IPS-NIHi7 (cell line): ENCODE measurements around the gene PODNL1.
"Not testable (repeated sequence)": the region's sequence is repeated elsewhere in the genome, so short reads cannot be mapped to it uniquely, and the experiment has no call there.

Source experiments
- DNase-seq: peaks from one replicate; pipeline ENCODE4 v3.0.0; 2012; ENCODE audit warnings: mixed read lengths; ENCODE audit errors: extremely low spot score

PODNL1 gene

DNA sequence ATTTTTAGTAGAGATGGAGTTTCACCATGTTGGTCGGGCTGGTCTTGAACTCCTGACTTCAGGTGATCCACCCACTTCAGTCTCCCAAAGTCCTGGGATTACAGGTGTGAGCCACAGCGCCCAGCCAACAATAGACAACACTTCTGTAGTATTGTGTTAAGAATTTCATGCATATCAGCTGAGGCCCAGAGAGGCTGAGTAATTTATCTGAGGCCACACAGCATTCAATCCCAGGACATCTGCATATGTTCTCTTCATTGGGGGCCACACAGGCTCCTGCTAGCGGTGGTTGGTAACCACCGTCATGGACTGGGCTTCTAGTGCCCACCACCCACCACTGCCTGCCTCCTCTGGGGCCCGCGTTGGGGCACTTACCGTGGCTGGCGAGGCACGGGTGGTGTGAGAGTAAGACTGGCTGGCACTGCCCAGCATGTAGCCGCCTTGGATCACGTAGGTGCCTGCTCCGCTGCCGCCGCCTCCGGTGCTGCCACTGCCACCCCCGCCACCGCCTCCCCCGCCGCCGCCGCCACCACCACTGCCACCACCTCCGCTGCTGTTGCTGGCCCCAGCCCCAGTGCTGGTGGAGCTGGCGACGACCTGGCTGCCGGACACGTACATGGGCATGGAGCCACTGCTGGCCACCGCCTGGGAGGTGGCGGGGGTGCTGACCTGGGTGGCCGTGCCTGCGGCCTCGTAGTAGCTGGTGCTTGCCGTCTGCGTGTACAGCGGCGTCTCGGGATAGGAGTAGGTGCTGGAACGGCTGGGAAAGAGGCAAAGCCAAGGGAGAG is 34.3 kb upstream of the PODNL1 start:
- DNase-seq = no peak

DNA sequence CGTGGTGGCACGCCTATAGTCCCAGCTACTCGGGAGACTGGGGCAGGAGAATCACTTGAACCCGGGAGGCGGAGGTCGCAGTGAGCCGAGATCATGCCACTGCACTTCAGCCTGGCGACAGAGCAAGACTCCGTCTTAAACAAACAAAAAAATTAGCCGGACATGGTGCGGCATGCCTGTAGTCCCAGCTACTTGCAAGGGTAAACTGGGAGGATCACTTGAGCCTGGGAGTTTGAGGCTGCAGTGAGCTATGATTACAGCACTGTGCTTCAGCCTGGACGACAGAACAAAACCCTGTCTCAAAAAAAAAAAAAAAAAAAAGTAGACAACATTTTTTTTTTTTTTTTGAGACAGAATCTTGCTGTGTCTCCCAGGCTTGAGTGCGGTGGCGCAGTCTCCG is 33.7 kb upstream of the PODNL1 start:
- not testable (repeated sequence) for DNase-seq

DNA sequence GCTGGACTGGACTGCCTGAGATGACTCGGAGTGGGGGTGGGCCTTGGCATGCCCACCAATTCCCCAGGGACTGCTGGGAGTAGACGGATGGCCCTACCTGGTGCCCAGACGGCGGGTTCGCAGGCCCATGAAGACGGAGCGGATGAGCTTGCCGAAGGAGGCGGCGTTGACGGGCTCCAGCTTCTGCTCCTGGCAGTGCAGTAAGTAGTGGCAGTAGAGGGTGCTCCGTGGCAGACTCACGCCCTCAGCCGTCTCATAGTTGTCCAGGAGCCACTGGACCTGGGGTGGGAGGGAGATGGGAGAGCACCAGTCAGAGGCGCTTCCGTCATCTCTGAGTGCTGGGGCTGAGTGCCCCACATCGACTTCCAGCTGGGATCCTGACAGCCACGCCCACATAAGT is 31.7 kb upstream of the PODNL1 start:
- no peak for DNase-seq

DNA sequence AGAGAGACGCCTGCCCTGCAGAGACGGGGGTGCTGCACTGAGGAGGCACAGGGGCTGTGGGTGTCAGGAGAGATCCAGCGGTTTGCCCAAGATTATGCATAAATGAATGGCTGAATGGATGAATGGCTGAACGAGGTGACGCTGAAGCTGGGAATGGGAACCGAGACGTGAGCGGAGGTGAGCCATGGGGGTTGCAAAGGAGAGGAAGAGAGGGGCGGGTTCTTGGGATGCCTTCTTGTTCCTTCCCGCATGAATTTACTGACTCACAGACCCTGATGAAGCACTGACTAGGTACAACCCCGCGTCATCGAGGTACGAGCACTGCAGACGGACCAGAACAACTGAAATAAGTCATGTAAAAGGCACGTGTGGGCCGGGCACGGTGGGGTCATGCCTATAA is 30.8 kb upstream of the PODNL1 start:
- no peak for DNase-seq

DNA sequence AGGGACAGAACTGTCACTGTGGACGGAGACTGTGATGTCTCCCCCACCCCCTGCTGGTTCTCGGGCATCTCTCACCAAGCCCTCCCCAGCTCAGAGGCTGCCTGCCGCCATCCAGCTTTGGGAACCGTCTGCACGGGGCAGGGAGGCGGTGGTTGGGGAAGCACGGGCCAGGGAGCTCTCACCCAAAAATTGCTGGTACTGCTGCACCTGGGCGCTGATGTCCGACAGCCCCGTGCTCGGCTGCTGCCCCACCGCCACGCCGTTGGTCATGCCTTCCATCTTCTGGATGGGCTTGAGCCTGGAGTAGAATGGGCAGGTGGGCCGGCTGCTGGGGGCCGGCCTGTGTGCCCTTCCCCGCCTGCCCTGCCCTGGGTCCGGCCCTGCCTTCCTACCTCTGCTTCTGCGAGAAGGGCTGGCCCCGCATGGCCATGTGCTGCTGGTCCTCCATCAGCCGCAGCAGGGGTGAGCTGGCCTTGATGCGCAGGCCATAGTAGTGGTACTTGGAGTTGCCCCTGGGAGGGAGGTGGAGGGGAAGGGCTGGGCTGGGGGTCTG is 30.2 kb upstream of the PODNL1 start:
- no peak for DNase-seq

DNA sequence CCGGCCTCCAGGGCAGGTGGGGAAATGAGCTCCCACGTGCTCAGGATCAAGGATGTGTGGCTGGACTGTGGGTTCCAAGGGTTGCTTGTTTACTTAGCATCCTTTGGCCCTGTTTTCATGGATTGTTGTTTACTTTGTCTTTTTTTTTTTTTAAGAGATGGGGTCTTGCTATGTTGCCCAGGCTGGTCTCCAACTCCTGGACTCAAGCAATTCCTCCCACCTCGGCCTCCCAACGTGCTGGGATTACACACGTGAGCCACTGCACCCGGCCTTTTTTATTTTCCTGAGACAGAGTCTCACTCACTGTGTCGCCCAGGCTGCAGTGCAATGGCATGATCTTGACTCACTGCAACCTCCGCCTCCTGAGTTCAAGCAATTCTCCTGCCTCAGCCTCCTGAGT is 29.0 kb upstream of the PODNL1 start:
- not testable (repeated sequence) for DNase-seq

DNA sequence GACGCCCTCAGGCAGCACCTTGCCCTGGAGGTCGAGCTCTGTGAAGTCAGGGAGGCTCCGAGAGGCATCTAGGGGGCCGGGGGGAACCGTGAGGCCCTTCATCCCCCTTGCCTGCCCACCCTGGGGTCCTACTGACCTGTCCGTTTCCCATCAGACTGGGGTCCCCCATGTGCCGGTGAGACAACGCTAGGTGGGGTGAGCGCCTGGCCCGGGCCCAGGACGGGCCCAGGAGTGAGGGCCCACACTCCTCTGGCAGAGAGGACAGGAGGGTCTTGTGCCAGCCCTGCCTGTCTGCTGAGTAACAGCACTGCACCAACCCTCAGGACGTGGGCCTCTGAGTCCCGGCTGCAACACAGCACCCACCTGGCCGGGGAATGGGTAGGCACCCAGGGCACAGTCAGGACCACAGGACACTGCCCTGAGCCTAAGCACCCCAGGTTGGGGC is 28.5 kb upstream of the PODNL1 start:
- DNase-seq = no peak

DNA sequence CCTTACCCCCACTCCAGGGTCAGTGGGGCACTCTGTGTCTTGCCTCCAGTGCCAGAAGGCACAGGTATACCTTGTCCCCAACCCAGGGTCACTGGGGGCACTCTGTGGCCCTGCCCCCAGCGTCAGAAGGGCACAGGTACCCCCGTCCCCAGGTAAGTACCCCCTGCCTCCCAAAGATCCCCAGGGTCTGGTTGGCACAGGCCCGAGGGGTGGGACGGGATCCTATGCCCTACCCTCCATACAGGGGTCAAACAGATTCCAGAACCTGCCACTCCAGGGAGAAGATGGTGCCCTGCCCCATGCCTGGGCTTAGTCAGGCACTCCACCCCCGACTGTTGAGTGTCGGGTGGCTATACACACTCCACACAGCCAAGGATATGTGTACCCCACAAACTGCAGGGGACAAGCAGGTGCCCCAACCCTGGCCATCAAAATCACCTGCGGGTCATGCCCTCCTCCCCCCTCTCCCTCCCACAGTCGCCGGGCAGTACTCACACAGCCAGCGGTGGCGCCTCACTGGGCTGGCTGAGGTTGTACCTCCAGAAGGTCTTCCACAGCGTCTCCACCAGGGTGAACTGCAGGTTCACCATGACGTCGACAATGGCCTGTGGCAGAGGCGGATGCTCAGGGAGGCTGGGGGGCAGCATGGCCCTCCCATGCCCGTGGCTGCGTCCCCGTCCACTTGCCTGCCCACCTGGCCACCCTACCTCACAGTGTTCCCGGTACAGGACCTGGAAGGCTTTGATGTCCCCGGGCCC is 27.9 kb upstream of the PODNL1 start:
- no peak for DNase-seq

DNA sequence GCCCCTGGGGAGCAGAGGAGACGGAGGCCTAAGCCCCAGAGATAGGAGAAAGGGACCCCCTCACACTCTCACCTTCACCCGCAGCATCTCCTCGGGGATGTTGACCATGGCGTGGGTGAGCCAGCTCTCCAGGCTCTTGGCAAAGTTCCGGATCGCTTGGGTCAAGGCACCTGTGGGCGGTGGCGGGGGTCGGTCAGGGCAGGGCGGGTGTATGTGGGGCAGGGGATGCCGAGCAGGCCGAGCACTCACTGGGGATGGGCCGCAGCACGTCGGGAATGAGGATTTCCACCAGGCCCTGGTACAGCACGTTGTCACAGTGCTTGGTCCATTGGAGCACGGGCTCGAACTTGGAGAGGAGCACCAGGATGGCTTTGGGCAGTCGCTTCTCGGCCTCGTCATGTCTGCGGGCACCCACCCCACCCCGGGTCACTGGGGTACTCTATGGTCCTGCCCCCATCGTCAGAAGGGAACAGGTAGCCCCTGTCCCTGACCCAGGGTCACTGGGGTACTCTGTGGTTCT is 27.2 kb upstream of the PODNL1 start:
- no peak for DNase-seq

DNA sequence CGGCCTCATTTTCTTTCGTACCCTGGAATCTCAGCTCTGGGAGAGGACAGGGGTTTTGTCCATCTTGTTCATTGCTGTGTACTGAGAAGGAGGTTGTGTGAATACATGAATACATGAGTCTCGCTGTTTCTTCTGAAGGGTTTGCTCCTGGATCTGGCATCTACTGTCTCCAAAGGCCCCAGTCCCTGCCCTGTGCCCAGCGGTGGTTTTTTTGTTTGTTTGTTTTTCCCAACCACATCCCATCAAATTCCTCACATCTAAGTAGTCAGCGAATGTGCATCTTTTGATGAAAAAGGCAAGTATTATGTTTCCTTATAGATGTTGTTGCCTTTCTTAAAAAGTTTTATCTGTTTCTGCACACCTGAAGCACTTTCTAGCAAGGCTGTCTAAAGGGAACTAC is 26.6 kb upstream of the PODNL1 start:
- DNase-seq = no peak

DNA sequence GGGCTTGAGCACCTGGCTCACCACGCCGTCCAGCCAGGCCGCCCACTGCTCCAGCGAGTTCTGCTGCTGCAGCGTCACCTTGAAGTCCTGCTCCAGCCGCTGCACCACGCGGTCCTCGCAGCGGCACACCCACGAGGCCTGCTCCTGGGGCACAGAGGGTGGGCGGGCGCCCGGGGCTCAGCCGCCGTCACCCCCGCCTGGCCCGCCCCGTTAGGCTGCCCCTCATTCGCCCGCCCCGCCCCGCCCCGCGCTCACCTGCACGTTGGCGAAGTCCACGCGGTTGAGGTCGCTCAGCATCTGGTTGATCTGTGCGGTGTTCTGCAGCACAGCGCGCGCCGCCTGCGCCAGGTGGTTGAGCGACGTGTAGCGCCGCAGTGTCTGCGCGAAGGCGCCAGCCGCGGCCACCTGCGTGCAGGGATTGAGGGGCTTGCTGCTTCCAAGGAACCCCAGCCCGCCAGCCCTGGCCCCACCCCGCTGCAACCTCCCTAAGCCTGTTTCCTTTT is 25.4 kb upstream of the PODNL1 start:
- DNase-seq = no peak

DNA sequence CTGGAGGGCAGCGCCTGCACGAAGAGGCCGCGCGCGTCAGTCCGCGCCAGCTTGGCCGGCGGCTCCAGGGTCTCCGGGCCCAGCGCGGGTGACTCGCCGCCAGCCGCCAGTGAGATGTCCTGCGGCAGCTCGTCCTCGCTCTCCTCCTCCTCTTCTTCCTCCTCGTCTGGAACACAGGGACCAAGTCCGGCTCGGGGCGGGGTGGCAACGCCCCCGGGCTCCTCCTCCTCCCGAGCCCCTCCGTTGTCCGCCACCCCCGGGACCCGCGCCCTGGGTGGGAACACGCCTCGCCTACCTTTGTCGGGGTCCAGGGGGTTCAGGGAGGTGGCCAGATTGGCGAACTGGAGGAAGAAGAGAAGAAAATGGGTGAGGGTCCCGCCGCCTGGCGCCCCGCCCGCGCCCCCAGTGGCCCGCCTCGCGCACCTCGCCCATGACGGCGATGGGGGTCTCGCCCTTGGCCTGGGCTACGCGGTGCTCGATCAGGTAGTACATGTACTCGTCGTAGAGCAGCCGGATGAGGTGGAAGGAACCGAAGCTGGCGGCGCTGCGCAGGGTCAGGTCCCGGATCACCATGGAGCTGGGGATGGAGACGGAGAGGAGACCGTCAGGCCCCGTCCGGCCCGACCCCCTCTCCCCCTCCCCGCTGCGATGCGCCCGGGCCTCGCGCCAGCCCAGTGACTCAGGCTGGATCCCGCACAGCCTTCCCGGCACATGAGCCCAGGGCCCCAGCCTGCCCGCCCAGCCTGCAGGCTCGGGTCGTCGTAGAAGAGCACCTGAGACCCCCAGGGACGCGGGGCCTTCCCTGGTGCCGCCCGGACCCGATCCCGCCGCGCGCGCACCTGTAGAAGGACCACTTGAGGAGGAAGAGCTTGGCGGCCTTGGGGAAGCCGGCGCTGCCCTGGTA is 24.7 kb upstream of the PODNL1 start:
- peak; percentile 61 for DNase-seq

DNA sequence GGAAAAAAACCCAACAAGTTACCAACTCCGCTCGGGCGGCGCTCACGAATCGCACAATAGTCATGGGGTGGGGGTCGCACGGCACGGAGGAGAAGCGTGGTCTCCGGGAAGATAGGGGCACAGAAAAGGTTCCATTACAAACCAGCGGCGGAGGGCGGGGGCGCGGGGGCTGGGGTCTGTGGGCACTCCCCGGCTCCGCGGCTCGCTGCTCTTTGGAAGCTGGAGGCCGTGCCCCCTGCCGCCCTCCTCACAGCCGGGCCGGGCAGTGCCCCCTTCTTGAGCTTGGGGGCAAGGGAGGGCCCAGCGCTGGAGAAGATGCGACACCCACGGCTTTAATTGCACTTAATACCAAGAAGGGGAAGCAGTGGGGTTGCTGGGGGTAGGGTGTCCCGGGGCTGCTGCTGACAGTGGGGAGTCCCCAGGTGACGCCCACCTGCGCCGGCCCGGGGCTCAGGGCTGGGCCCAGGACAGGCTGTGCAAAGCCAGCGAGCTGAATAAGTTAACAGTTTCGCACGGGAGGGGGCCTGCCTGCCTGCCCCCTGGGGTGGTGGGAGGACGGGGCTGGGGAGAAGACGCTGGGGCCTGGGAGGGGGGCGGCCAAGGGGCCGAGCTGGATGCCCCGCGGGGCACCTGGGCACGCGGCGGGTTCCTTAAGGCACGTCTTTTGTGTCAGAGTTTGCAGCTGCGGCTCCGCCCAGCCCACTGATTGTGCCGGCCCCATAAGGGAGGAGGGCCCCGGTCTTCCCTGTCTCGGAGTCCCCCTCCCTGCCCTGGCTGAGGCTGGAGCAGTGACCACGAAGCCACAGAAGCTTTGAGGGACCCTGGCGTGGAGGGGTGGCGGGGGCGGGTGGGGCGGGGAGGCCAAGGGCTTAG is 23.8 kb upstream of the PODNL1 start:
- peak; percentile 66 for DNase-seq

DNA sequence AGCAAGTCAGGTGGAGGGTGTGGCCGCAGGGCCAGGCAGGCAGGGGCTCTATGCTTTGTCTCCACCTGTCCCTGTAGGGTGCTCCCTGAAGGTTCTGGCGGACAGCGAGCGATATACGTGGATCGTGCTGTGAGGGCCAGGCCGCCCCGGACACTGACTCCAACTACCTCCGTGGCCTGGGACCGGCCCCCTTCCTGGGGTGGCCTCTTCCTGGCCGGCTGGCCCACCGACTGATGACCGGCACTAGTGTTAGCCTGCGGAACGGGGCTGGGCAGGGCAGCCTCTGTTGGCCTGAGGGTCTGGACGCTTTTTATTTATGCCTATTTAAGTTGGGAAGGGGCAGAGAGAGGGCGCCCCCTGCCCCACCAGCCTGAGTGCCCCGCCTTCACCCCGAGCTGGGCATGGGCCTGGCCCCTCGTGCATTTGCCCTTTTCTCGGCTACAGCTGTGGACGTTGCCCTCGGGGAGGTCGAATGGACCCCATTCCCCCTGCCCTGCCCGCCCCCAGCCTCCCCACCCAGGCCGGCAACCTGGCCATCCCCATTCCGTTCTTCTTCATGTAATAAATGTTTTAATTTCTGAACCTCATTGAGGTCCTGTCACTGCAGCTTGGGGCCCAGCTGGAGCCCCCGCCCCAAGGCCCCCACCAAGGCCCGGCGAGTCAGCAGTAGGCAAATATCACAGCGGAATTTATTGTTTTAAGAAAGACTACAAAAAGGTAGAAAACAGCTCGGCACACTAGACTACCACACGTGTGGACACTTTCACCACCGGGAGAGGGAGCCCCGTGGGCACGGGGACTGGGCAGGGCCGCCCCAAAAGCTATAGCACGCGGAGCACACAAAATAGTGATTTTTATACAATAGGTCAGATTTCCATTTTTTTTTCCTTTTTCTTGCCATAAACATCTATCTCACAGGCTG is 22.9 kb upstream of the PODNL1 start:
- no peak for DNase-seq

DNA sequence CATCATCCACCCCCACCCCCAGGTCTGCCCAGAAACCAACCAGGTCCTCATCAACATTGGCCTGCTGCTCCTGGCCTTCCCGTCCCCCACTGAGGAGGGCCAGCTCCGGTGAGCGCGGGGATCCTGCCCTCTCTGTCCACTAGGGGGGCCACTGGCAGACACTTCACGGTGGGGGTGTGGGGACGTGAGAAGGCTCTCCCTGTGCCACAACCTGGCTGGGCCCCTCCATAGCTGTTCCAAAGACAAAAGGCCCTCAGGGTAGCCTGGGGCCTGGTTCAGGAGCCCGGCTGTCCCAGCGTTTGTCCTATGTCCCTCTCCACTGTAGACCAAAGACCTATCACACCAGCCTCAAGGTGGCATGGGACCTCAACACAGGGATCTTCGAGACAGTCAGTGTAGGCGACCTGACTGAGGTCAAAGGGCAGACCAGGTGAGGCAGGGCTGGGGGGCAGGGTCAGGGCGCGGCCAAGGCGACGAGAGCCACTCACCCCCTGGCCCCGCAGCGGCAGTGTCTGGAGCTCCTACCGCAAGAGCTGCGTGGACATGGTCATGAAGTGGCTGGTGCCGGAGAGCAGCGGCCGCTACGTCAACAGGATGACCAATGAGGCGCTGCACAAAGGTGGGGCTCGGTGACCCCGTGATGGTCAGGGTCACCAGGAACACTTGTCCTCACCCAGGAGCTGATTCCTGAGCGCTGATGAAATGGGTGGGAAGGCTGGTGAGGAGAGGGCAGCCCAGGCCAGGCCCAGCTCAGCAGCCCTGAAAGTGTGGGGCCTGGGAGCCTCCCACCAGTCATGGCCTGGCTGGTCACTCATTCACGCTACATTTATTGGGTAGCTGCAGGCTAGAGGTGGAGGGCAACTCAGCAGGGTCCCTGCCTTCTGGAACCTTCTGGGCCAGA is 22.0 kb upstream of the PODNL1 start:
- DNase-seq = peak; percentile 54

DNA sequence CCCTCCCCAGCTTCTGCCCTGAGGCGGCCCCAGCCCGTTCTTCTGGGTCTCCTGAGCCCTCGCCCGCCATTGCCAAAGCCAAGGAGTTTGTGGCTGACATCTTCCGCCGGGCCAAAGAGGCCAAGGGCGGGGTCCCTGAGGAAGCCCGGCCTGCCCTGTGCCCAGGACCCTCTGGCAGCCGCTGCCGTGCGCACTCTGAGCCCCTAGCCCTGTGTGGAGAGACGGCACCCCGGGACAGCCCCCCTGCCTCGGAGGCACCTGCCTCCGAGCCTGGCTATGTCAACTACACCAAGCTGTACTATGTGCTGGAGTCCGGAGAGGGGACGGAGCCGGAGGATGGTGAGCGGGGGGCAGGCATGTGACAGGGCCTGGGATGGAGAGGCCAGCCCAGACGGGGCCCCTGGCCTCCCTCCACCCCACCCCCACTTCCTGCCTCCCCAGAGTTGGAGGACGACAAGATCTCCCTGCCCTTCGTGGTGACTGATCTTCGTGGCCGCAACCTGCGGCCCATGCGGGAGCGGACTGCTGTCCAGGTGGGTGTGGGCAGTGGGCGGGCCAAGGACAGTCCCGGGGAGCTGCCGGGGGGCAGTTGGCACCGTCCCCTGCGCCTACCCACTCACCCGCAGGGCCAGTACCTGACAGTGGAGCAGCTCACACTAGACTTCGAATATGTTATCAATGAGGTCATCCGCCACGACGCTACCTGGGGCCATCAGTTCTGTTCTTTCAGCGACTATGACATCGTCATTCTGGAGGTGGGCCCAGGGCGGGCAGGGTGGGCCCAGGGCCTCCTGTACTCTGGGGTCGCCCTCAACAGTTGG is 21.1 kb upstream of the PODNL1 start:
- DNase-seq = no peak

DNA sequence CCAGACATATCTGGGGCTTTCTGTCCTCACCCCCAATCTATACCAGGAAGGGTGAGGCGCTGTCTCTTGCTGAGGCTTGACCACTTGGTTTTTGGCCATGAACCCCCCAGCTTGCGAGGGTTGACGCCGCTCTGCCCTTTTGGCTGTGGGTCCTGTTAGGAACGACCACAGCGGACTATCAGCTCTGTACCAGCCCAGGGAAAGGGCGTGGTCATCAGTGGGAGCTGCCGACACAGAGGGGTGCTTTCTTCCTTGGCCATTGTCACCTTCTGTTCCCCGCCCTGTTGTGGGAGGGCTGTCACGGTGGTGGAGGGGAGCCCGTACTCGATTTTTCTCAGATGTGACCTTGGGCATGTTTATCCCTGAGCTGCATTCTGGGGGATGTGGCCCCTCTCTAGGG is 19.8 kb upstream of the PODNL1 start:
- DNase-seq = no peak
